Hypothalamus (tissue), 51 donors: Measurements from ENCODE around the gene S1PR3.

ENCODE experiments used
- DNase-seq, 51 donors: peaks; one replicate each; lab custom pipeline; 2025; lab: John Stamatoyannopoulos, UW

S1PR3 gene

GRCh38 chr9:88988796-88989641 lies 2.2 kb upstream of the S1PR3 start:
- DNase-seq, result no peak

GRCh38 chr9:88990041-88990728 lies 1.1 kb upstream of the S1PR3 start:
- no peak for DNase-seq

- no peak for DNase-seq
These were observed 571 bp upstream of the S1PR3 start for GRCh38 chr9:88990729-88991065.

- no peak for DNase-seq
These were observed 1.3 kb downstream of the S1PR3 start for GRCh38 chr9:88992556-88992955.

- no peak for DNase-seq
These were observed 2.1 kb downstream of the S1PR3 start for GRCh38 chr9:88993327-88993726.

GRCh38 chr9:88993871-88994460 lies 2.7 kb downstream of the S1PR3 start:
- DNase-seq, result no peak

- DNase-seq, result no peak
These were observed 3.4 kb downstream of the S1PR3 start for GRCh38 chr9:88994469-88995199.

- no peak for DNase-seq
These were observed 3.9 kb downstream of the S1PR3 start for GRCh38 chr9:88995200-88995577.

GRCh38 chr9:88995627-88996026 lies 4.4 kb downstream of the S1PR3 start:
- no peak for DNase-seq

- no peak for DNase-seq
These were observed 5.0 kb downstream of the S1PR3 start for GRCh38 chr9:88996046-88996920.

- DNase-seq, result no peak
These were observed 5.6 kb downstream of the S1PR3 start for GRCh38 chr9:88996921-88997235.

GRCh38 chr9:88997646-88998045 lies 6.4 kb downstream of the S1PR3 start:
- no peak for DNase-seq

GRCh38 chr9:88998503-88998902 lies 7.2 kb downstream of the S1PR3 start:
- peak in 1 of 51 donors; percentile 5 for DNase-seq

GRCh38 chr9:88998911-88999310 lies 7.6 kb downstream of the S1PR3 start:
- DNase-seq, result peak in 25 of 51 donors; percentile 11 to 67 (median 44)

GRCh38 chr9:89000371-89000781 lies 9.1 kb downstream of the S1PR3 start:
- DNase-seq, result no peak

- peak in 49 of 51 donors; percentile 21 to 91 (median 69) for DNase-seq
These were observed 10.0 kb downstream of the S1PR3 start for GRCh38 chr9:89000973-89001916.

GRCh38 chr9:89001917-89002540 lies 10.8 kb downstream of the S1PR3 start:
- DNase-seq, result no peak

GRCh38 chr9:89002987-89003386 lies 11.7 kb downstream of the S1PR3 start:
- no peak for DNase-seq

GRCh38 chr9:89005323-89005722 lies 14.1 kb downstream of the S1PR3 start:
- DNase-seq, result no peak
